ENCODE measurements around the gene SLC9A9. TPM values are rescaled to one million over a fixed set of nuclear protein-coding genes. Genes with fewer than 3 reads are reported as not detected.

The SLC9A9 gene
- total and polyA plus RNA-seq, 10 of the 15 experiments (the other 5 are each of a cell fraction or from before 2014, with no cell fraction given), result 3.5 to 14.2 (median 9.3) TPM

- Histone ChIP-seq H3K36me3 (ENCODE audit: control insufficient read depth in 2 of 2, insufficient read depth in 2 of 2, low read length in 1 of 2) (no peaks in the 10 kb centered on the region), H3K27me3 (replicated peaks in 1 of 2; ENCODE audit: control insufficient read depth in 2 of 2, insufficient read depth in 2 of 2, low read length in 1 of 2) (no peaks in the 10 kb centered on the region), H3K9me3 (replicated peaks; ENCODE audit: control insufficient read depth, insufficient read depth, low read length) (no peaks in the 10 kb centered on the region), H2AFZ (ENCODE audit: control insufficient read depth, low read depth, low read length) (no peak overlapping the region), H3K4me3 (no peak overlapping the region), H3K27ac (ENCODE audit: control insufficient read depth, insufficient read depth) (no peak overlapping the region), H3K4me2 (ENCODE audit: control insufficient read depth, insufficient read depth) (no peak overlapping the region), H4K20me1 (ENCODE audit: control insufficient read depth, insufficient read depth) (no peaks in the 10 kb centered on the region), H3K4me1 (ENCODE audit: control insufficient read depth, insufficient read depth, low read length) (no peaks in the 10 kb centered on the region; the same call in 1 of the 2 replicates), H3K9ac (ENCODE audit: control insufficient read depth, insufficient read depth, low read length) (no peak overlapping the region), H3K79me2 (ENCODE audit: control insufficient read depth, insufficient read depth, low read length) (no peaks in the 10 kb centered on the region)
- in situ Hi-C loops (cut with MboI) (no loop called here), intact Hi-C loops (cut with micrococcal nuclease; ENCODE audit: unreplicated experiment) (no loop called here)
- ChIA-PET CTCF (no interaction called here), RAD21 (ENCODE audit: unreplicated experiment) (no interaction called here), SMC1A (ENCODE audit: uncharacterized antibody, unreplicated experiment) (no interaction called here), POLR2A (no interaction called here)
- ATAC-seq, result no peak
- DNase-seq (ENCODE audit: low read depth, low spot score), result no peak
- BruUV-seq (replicated peaks), result no TSS peak
- TF ChIP-seq SRF (IDR thresholded peaks at IDR 0.05; ENCODE audit: low read depth in 2 of 2, low read length in 2 of 2), result no peak
- TF ChIP-seq RAD51 (IDR thresholded peaks at IDR 0.05), result no peak
- TF ChIP-seq DPF2 (IDR thresholded peaks at IDR 0.05), result no peak
- TF ChIP-seq SKIL (IDR thresholded peaks at IDR 0.05; ENCODE audit: low read depth, poor library complexity, severe bottlenecking), result no peak
- no peak for TF ChIP-seq BACH1 (IDR thresholded peaks at IDR 0.05; ENCODE audit: borderline replicate concordance)
- no peak for TF ChIP-seq SREBF1 (IDR thresholded peaks at IDR 0.05; ENCODE audit: low read length)
- no peak for TF ChIP-seq TAF1 (IDR thresholded peaks at IDR 0.05; ENCODE audit: borderline replicate concordance, low read depth, low read length)
- TF ChIP-seq ZNF622 (IDR thresholded peaks at IDR 0.05), result no peak
- TF ChIP-seq SMAD1 (IDR thresholded peaks at IDR 0.05; ENCODE audit: low read depth, partially characterized antibody), result no peak
- FAIRE-seq, result no peak
- 43% methylated on average over 3 of the region's 3 CpGs for WGBS (ENCODE audit: insufficient coverage, insufficient replicate concordance, low lambda C conversion rate, missing lambda C conversion rate)
Observed at GRCh38 chr3:143676747-143677146, 171.5 kb downstream of the SLC9A9 start.
